Stomach (tissue), 9 donors: ENCODE data around the gene DHX32. TPM values are rescaled to one million over a fixed set of nuclear protein-coding genes. Genes with fewer than 3 reads are reported as not detected.

Experiments used
- DNase-seq, 2 donors: peaks; one replicate each; pipeline versions ENCODE4 v3.0.0 to v3.0.0-alpha.2; 2013 to 2019
- H3K27ac ChIP-seq, 5 donors: fragments of 200-600 bp in 4 of 5; sonication (generic) in 4 of 5; one replicate each; pipeline ENCODE4 v1.5.1; 2013 to 2019; ENCODE audit warnings: mild to moderate bottlenecking in 1 of 5, moderate library complexity in 1 of 5
- H3K27me3 ChIP-seq, 3 donors: fragments of 200-600 bp; sonication (generic); one replicate each; pipeline ENCODE4 v1.5.1; 2017 to 2019; ENCODE audit warnings: mixed run types in 1 of 3
- H3K36me3 ChIP-seq, 4 donors: fragments of 200-600 bp; sonication (generic); 1 replicate in 3 of 4; 2 replicates in 1 of 4; pipeline ENCODE4 v1.5.1; 2016 to 2019
- H3K4me1 ChIP-seq, 4 donors: fragments of 200-600 bp; sonication (generic); one replicate each; pipeline ENCODE4 v1.5.1; 2016 to 2019
- H3K4me3 ChIP-seq, 4 donors: fragments of 200-600 bp; sonication (generic) in 3 of 4; one replicate each; pipeline ENCODE4 v1.5.1; 2016 to 2019; ENCODE audit warnings: mild to moderate bottlenecking in 1 of 4
- H3K9me3 ChIP-seq, 4 donors: fragments of 200-600 bp; sonication (generic); one replicate each; pipeline ENCODE4 v1.5.1; 2016 to 2019
- CTCF ChIP-seq, 7 experiments: fragments of 450-650 bp in 4 of 7; fragments of 200-600 bp in 3 of 7; sonication (generic) in 3 of 7; IDR thresholded peaks; one replicate each; pipeline ENCODE4 v1.5.1; 2016 to 2019; ENCODE audit warnings: antibody characterized with exemption in 7 of 7, control low read depth in 2 of 7, mild to moderate bottlenecking in 1 of 7
- EP300 ChIP-seq: sonication (generic); formaldehyde crosslinking; IDR thresholded peaks from one replicate; pipeline ENCODE4 v1.6.1; 2017; ENCODE audit warnings: antibody characterized with exemption
- POLR2A ChIP-seq, 4 donors: fragments of 450-650 bp; IDR thresholded peaks; one replicate each; pipeline ENCODE4 v1.6.1; 2016; ENCODE audit warnings: antibody characterized with exemption in 4 of 4, control low read depth in 2 of 4, mild to moderate bottlenecking in 1 of 4, moderate library complexity in 1 of 4
- POLR2AphosphoS5 ChIP-seq, 3 donors: sonication (generic); formaldehyde crosslinking; IDR thresholded peaks; one replicate each; pipeline ENCODE4 v1.6.1; 2016; ENCODE audit warnings: antibody characterized with exemption in 3 of 3
- WGBS, 5 donors: extraction: QIAGEN DNeasy Blood & Tissue Kit in 3 of 5; methylation state at CpG; one replicate each; pipeline versions ENCODE4 v1.1.5 to v1.1.7; 2013 to 2018; 5-methylcytosine and 5-hydroxymethylcytosine counted together
- intact Hi-C: fragments of 100-400 bp; cut with DNase I; formaldehyde crosslinking; loops from one replicate; pipeline ENCODE4 v1.15.1; 2023; ENCODE audit warnings: low total_unique reads
- polyA plus RNA-seq, 3 donors: library from polyadenylated mRNA; stranded (reverse); fragments of 200-250 nt; gene quantifications; one replicate each; pipeline ENCODE4 v1.2.3, GENCODE V29; 2013
- total RNA-seq, 5 donors: library from RNA; depleted of rRNA; stranded (reverse); fragments of >200 nt; gene quantifications; one replicate each; pipeline versions ENCODE4 v1.1.0 to v1.2.3, GENCODE V29; 2014 to 2016
- donor health status: healthy with polysubstance abuse.
- donor health status: Bipolar disorder and iron deficiency.
- donor health status: healthy.

Gene DHX32
- total and polyA plus RNA-seq, 8 donors: 23.7 to 70.1 (median 33.6) TPM

- TF ChIP-seq EP300: no peak
- no peak for TF ChIP-seq POLR2A (IDR thresholded peaks at IDR 0.05)
- TF ChIP-seq POLR2AphosphoS5 (IDR thresholded peaks at IDR 0.05): no peak
- TF ChIP-seq CTCF (IDR thresholded peaks at IDR 0.05): no peak
- intact Hi-C loops: no loop called here
- H3K27ac ChIP-seq: no peak overlapping the region
- H3K4me1 ChIP-seq: no peaks in the 10 kb centered on the region
- WGBS, 5 donors: 80 to 100% (median 86%) methylated on average over 1 of the region's 1 CpG
- H3K36me3 ChIP-seq: peaks cover 12 to 91% (median 81%) of the 10 kb centered on the region in 4 donors
- no peaks in the 10 kb centered on the region for H3K9me3 ChIP-seq
- H3K4me3 ChIP-seq: no peak overlapping the region
- no peaks in the 10 kb centered on the region for H3K27me3 ChIP-seq
- DNase-seq: no peak
Observed at GRCh38 chr10:125808047-125808446, 73.0 kb downstream of the DHX32 start.

- no peaks in the 10 kb centered on the region for H3K4me1 ChIP-seq
- peaks cover 12 to 98% (median 85%) of the 10 kb centered on the region in 4 donors for H3K36me3 ChIP-seq
- DNase-seq: no peak
- H3K27ac ChIP-seq: no peak overlapping the region
- TF ChIP-seq POLR2AphosphoS5 (IDR thresholded peaks at IDR 0.05) (no peak), CTCF (IDR thresholded peaks at IDR 0.05) (no peak), POLR2A (IDR thresholded peaks at IDR 0.05) (no peak), EP300 (no peak)
- H3K27me3 ChIP-seq: no peaks in the 10 kb centered on the region
- H3K9me3 ChIP-seq: no peaks in the 10 kb centered on the region
- WGBS, 5 donors: 86 to 97% (median 91%) methylated on average over 7 of the region's 7 CpGs
- H3K4me3 ChIP-seq: no peak overlapping the region
- intact Hi-C loops: no loop called here
Observed at GRCh38 chr10:125802739-125803138, 78.4 kb downstream of the DHX32 start.

- intact Hi-C loops: no loop called here
- H3K36me3 ChIP-seq: peaks cover 10 to 98% (median 85%) of the 10 kb centered on the region in 4 donors
- no peak overlapping the region for H3K4me3 ChIP-seq
- no peak for DNase-seq
- WGBS, 5 donors: 88 to 94% (median 90%) methylated on average over 5 of the region's 5 CpGs
- H3K4me1 ChIP-seq: no peaks in the 10 kb centered on the region
- H3K9me3 ChIP-seq: no peaks in the 10 kb centered on the region
- H3K27ac ChIP-seq: no peak overlapping the region
- TF ChIP-seq POLR2AphosphoS5 (IDR thresholded peaks at IDR 0.05): no peak
- no peak for TF ChIP-seq CTCF (IDR thresholded peaks at IDR 0.05)
- TF ChIP-seq EP300: no peak
- no peak for TF ChIP-seq POLR2A (IDR thresholded peaks at IDR 0.05)
- H3K27me3 ChIP-seq: no peaks in the 10 kb centered on the region
Observed at GRCh38 chr10:125802131-125802530, 79.0 kb downstream of the DHX32 start.

GRCh38 chr10:125801574-125801973 is 79.5 kb downstream of the DHX32 start:
- Histone ChIP-seq H3K27ac (no peak overlapping the region), H3K4me3 (no peak overlapping the region), H3K4me1 (no peaks in the 10 kb centered on the region), H3K36me3 (peaks cover 5 to 98% (median 85%) of the 10 kb centered on the region in 4 donors), H3K27me3 (no peaks in the 10 kb centered on the region), H3K9me3 (no peaks in the 10 kb centered on the region)
- intact Hi-C loops: no loop called here
- 83 to 90% (median 84%) methylated on average over 1 of the region's 1 CpG for WGBS, 5 donors
- DNase-seq: no peak
- no peak for TF ChIP-seq EP300

DNA sequence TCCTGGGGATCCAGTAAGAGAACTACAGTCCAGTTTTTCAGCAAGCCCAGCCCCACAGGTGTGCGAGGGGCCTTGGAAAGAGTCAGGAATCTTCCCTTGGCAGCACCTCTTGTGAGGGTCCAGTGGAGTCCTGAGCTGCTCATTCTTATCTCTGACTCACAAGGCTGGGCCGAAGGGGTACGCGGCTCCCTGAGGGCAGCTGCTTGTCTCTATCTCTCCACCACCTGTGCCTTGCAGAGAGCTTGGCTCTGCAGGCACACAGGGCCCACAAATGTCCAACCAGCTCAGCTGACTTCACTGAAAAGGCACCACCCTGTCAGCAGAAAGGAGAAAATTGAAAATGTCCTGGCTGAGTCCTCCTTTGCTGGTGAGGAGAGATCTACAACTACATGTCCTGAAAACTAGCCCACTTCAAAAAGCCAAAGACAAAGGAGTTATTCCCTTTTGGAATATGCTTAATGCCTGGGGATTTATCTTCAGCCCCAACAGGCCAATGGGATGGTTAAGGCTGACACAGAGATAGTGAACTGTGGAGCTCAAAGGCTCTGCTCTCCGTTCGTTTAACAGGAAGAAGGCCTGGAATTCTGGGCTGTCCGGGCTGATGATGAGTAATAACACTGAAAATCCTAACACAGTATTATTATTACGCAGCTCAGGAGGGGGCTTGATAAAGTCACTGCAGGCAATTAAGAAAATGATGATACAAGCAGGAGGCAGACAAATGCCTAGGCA is 81.5 kb downstream of the DHX32 start:
- WGBS, 5 donors: 87 to 95% (median 93%) methylated on average over 8 of the region's 8 CpGs
- H3K9me3 ChIP-seq: no peaks in the 10 kb centered on the region
- no peak for DNase-seq
- H3K27me3 ChIP-seq: no peaks in the 10 kb centered on the region
- no peak overlapping the region for H3K4me3 ChIP-seq
- TF ChIP-seq CTCF (IDR thresholded peaks at IDR 0.05): no peak
- TF ChIP-seq EP300: no peak
- TF ChIP-seq POLR2AphosphoS5 (IDR thresholded peaks at IDR 0.05): no peak
- no peak for TF ChIP-seq POLR2A (IDR thresholded peaks at IDR 0.05)
- intact Hi-C loops: no loop called here
- peaks cover 15 to 98% (median 85%) of the 10 kb centered on the region in 4 donors for H3K36me3 ChIP-seq
- H3K27ac ChIP-seq: no peak overlapping the region
- H3K4me1 ChIP-seq: no peaks in the 10 kb centered on the region
